ENCODE results near the gene IL25.
"Not testable (repeated sequence)": the region's sequence is repeated elsewhere in the genome, so short reads cannot be mapped to it uniquely, and the experiment has no call there.

The IL25 gene

DNA sequence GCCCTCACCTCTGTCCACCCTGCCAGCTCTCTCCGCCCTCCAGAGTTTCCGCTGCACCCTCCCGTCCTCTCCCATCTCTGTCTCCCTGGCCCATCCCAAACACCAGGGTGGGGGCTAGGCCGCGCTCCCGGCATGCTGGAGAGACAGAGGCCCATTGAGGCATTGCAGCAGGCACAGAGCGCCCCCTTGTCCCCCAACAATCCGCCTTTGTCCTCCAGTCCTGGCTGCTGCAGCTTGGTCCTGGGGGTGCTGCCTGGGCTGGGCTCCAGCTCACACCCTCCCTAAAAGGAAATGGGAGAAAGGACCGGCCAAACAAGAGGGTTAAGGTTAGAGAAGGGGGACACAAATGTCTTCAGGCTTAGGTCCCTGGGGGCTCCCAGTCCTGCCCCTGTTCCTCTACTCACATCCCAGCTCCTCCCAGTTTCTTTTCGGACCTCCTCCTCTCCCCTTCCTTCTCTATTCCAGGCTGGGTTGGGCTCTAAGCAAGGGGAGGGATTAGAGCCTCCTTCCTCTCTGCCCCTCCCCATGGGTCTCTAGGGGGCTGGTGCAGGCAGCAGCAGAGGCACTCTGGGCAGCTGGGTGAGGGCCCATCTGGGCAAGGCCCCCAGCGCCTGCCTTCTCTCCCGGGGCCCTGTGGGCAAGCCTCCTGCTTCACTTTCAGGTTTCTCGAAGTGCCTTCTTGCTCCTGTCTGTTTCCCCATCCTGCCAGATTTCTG, 4.0 kb downstream of the IL25 start, which contains the start of gene CMTM5:
Gene CMTM5 (plus strand): TSS at position 565 of the 716 bp plus-strand sequence. CDS start 206 bp downstream, outside the sequence.
- DNase-seq = peak; percentile 67

DNA sequence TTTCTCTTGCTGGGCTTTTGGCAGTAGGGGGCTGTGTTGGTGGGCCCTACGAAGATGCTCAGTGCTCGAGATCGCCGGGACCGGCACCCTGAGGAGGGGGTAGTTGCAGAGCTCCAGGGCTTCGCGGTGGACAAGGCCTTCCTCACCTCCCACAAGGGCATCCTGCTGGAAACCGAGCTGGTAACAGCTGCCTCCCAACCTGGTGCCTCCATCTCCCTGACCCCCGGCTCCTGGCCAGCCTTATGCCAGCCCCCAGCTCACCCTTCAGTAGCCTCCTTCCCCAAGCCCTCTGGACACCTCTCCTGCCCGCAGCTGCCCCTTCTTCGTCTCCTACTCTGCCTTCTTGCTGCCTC, 4.6 kb downstream of the IL25 start:
- DNase-seq = no peak

DNA sequence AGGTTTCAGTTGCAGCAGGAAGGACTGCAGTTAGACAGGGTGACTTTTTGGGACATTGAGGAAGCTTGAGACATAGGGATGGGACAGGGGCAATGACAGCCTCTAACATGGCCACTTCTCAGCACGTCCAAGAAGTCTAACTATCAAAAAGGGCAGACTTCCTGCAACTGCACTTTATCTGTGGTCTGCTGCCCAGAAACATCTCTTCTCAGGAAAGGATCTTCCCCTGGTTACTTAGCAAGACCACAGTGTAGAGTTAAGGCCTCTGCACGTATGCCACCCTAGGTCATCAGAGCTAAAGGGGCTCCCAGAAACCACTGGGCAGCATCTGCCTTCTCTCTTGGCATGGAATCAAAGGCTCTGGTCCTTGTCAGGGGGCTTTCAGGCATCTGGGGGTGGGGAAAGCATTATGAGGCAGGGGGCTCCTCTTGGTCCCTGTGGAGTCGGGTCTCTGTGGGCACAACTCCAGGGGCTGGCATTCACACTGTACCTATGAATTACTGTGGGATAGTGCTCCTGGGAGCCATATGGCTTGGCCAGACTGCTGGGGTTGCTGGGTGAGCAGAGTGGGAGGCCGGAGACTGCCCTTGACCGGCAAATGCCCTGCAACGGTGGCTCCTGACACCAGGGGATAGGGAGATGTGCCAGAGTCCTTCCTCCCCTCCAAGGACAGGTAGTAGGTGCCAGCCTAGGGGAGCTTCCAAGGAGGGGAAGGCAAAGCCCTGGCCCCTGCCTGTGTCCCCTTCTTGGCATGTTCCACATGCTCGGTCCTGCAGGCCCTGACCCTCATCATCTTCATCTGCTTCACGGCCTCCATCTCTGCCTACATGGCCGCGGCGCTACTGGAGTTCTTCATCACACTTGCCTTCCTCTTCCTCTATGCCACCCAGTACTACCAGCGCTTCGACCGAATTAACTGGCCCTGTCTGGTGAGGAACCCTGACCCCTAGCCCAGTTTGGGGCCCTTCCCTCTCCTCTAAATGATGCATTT, 5.3 kb downstream of the IL25 start:
- DNase-seq = no peak

DNA sequence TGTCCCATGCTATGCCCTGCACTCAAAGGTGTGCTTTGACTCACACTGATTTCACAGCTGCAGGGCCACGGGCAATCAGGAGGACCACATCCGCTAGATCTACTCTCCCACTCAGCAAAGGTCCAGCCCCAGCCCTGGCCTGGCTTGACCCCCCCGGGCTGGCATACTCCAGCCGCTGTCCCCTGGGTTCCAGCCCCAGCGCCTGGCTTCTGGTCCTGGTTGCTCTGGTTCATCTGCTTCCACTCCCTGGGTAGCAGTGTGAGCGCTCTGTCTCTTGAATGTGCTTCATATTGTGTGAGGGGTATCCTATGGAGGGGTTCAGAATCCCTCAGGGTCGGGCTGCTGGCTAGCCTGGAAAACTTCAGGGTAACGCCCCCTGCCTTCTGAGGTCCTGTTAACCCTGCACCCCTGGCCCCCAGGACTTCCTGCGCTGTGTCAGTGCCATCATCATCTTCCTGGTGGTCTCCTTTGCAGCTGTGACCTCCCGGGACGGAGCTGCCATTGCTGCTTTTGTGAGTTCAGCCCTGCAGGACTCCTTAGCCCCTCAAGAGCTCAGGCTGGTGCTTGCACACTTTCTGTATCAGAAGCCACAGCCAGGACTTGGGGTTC, 6.1 kb downstream of the IL25 start:
- DNase-seq = no peak

DNA sequence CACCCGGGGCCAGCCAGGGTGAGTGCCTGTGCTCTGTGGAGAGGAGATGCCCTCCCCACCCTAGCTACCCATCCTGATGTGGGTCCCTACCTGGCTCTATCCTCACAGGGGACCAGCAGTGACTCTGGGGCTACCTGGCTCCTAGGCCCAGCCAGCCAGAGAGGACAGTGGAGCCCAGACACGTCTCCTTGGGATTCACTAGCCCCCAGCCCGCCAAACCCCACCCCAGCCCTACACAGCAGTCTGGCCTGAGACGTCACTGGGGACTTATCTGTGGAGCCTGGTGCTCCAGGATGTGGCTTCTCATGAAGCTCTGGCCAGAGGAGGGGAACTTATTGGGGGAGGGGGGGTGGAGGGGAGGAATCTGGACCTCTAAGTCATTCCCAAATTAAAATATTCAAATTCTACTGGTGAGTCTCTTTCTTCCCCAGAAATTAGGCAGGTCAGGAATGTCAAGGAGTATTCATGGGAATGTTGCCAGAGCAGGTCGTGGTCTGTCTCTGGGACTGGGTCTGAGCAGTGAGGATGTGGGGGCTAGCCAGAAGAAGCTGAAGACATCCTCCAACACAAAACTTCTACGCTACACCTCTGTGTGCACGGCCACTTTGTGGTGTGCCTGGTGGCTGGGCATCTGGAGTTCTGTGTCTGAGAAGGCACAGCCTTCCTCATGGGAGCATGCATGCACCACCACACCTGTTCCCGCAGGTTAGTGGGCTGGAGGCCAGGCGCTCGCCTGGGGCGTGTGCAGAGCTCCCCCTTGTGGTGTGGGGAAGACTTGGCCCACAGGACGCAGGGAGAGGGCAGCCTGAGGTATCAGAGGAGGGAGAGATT, 7.0 kb downstream of the IL25 start:
- no peak for DNase-seq

DNA sequence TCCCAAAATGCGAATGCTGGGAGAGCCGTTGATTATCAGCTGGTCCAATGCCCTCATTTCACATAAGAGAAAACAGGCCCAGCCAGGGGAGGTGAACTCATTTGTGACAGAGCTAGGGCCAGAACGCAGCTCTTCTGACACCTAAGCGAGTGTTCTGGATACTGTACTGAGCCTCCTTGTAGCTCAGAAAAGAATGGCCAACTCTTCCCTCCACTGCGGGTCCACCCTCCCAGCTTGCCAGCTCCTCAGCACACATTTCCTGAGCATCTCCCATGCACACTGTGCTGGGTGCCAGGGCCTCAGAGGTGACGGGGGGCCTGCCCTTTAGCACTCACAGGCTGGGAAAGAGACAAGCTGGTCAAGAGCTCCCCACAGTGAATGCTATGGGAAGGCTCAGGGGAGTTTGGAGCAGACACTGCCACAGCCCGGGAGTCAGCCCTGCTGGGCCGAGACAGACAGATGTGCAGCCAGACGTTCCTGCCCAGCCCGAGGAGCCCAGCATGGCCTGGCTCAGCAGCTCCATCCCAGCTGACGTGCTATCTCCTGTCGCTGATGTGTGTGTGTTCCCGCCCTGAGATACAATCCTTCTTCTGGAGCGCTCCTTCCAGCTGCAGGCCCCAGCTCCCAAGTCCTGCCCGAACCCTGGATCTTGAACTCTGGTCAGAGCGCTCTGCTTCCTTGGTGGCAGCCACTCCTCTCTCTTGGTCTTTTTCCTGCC, 7.7 kb downstream of the IL25 start:
- no peak for DNase-seq

DNA sequence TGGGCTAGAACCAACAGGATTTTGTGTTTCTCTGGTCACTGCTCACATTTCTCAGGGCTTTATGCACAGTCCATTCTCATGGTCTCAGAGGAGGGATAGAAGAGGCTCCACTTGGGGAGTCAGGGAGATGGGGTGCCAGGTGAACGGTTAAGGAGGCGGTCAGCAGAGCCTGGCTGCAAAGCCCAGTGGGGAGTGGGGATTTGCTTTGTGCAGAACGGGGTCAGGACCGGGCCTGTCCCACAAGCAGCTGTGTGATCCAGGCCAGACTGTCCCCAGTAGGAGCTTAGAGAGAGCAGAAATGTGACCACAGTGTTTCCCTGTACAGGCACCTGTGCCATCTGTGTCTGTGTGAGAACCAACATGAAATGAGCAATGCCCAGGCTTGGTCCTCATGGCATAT, 8.4 kb downstream of the IL25 start:
- DNase-seq = no peak

DNA sequence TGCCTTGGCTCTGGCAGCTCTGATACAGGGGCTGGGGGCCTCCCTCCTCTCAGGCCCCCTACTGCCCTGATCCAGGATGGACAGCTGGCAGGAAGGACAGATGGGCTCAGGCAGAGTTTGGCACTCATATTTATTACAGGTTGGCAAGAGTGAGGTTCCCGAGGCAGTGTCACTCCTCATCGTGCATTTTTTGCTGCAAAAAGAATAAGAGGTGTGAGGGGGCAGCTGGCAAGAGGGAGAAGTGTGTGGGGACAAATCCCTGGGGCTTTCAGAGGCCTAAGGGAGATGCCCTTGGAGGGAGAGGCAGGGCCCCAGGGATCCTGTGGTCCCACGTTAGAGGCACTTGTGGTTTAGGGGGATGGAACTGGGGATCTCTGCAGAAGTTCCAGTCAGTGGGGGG, 9.3 kb downstream of the IL25 start:
- DNase-seq = no peak

DNA sequence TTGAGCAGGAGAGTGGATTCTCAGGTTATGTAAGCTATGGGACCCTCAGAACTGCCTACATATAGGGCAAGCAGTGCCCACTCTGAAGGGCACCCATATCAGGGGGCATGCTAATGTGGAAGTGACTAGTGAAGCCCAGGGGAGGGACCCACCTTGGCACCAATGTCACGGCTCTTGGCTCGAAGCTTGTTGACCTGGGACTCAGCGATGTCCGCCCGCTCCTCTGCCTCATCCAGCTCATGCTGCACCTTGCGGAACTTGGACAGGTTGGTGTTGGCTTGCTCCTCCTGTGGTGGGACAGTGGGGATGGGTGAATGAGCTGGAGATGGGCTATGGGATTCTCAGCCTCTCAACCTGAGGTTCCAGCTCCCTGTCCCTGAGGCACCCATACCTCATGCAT, 9.7 kb downstream of the IL25 start:
- no peak for DNase-seq

DNA sequence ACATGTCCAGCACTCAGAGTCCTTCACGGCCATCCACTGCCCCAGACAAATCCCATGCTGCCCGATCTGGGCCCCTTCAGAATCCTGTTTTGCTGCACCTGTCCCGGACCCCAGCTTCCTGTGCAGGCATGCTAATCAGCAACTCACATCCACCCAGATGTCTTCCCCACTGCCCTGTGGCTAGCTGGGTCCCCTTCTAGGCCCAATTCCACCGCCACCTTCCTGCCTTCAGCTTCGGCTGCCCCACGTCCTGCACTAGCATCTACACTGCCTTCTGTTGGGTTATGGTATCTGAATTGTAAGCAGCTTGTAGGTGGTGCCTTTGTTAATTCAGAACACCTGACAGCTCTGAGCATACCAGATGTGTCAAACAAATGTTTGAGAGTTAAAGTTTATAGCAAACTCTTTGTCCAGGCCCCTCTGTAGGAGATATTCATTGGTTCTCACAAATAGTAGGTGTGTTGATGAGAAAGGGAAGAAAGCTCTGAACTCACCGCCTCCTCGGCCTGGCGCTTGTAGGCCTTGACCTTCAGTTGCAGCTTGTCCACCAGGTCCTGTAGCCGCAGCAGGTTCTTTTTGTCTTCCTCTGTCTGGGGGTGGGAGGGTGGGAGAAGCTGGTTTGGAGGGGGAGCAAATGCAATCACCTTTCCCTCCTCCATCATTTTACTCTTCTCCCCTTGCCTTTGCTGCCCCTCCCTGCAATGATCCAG, 10.3 kb downstream of the IL25 start:
- DNase-seq = no peak

DNA sequence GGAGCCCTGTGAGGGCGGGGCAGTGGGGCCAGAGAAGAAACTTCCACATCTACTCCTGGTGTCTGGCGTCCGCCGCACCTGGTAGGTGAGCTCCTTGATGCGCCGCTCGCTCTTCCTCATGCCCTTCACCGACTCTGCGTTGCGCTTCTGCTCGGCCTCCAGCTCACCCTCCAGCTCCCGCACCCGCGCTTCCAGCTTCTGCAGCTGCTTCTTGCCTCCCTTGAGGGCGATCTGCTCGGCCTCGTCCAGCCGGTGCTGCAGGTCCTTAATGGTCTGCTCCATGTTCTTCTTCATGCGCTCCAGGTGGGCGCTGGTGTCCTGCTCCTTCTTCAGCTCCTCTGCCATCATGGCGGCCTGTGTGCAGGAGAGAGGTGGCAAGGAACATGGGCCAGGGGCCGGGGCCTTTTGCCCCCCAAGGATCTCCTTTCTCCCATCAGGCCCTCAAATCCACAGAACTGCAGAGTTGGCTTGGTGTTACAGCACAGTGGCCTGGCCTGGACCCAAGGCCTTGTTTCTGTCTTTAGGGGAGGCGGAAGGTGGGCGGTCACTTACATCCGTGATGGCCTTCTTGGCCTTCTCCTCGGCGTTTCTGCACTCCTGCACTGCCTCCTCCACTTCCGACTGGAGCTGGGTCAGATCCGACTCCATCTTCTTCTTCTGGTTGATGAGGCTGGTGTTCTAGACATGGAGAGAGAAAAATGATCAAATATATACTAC, 11.9 kb downstream of the IL25 start:
- no peak for DNase-seq

DNA sequence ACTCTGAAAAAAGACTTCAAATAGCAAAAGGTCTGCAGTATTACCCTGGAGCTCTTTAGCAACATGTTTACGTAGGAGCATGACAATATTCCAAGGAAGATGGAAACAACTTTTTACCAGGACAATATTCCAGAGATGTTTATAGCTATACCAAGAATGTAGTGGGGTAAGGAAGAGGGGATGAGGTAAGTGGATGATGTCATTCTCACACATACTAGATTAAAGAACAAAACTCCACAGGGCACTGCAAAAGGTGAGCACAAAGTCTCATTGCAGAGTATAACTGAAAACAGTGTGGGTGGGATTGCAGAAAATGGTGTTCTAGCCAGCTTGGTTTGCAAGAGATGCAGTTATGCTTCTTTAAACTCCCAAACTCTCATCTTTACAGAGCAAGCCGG, 12.6 kb downstream of the IL25 start:
- DNase-seq = no peak

DNA sequence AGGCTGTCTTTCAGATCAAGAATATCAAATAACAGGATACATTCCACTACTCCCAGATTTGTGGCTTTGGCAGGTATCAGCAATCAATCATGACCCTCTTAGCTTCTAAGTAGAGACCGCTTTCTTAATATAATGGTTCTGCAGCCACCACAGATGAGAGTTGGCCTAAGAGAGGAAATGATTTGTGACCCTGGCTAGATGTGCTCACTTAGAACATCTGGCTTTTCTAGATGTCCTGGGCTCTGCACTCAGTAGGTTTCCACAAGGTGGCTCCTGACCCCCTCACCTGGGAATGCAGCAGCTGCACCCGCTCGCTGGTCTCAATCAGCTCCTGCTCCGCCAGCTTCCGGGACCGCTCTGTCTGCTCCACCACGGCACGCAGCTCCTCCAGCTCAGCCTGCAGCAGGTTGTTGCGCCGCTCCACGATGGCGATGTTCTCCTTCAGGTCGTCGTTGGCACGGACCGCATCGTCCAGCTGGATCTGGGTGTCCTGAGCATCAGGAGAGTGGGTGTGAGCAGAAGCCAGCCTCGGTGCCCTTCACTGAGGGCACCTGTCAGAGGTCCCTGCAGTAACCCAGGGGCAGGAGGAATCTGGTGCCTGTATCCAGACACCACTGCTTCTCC, 13.1 kb downstream of the IL25 start:
- DNase-seq = no peak

DNA sequence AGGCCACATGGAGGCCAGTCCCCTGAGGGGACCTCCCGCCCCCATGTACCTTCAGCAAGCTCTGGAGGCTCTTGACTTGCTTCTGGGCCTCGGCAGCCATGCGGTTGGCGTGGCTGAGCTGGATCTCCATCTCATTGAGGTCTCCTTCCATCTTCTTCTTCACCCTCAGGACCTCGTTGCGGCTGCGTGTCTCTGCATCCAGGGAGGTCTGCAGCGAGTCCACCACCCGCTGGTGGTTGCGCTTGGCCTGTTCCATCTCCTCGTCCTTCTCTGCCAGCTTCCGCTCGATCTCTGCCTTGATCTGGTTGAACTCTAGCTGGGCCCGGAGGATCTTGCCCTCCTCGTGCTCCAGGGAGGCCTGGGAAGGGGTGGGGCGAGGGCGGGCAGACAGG, 13.7 kb downstream of the IL25 start:
- DNase-seq = not testable (repeated sequence)

DNA sequence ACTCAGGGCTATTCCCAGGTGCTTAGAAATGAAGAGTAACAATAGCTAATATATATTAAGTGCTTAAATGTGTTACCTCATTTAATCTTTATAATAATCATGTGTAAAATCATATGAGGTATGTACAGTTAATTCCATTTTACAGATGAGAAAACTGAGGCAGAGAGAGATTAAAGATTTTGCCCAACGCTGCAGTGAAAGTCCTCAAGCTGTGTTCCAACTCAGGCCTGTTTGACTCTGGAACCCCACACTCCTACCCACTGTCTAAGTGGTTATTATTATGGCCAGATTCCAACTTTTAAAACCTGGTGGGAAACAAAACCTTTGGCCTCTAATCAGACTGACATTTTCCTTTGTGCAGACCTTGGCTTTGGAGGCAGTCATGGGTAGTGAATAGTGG, 14.4 kb downstream of the IL25 start:
- DNase-seq = no peak

DNA sequence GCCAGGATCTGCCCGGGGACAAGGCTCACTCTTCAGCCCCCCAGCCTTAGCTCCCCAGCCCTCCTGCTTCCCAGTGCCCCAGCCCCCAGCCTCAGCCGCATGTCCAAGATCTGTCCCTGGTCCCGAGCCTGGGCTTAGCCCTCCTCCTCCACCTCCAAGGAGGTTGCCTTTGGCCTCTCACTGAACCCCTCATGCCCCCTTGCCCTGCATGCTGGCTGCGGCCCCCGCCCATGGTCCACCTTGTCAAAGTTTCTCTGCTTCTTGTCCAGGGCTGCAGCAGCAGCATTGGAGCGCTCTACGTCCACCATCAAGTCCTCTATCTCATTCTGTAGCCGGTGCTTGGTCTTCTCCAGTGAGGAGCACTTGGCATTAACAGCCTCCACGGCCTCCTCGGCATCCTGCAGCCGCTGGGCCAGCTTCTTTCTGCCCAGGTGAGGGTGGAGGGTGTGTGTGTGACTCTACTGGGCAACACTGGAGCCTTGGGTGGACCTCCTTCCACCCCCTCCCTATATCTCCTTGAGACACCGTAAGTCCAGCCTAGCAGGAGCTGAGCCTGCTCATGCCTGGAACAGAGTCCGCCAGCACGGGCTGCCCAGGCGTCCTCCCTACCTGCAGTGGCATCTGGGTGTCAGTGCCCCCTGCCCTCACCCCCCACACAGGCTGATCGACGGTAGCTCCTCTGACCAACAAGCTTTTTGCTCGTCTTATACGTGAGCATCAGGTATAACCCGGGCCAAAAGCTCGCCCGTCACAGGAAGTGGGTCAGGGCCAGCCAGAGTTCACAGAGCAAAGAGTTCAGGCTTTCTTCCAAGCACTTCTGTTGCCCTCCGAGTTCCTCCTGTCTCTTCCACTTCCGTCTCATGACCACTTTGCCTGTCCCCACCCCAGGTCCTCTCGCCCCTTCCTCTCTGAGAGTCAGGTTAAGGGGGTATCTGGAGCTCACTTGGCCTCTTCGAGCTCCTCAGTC, 15.6 kb downstream of the IL25 start:
- DNase-seq = no peak

DNA sequence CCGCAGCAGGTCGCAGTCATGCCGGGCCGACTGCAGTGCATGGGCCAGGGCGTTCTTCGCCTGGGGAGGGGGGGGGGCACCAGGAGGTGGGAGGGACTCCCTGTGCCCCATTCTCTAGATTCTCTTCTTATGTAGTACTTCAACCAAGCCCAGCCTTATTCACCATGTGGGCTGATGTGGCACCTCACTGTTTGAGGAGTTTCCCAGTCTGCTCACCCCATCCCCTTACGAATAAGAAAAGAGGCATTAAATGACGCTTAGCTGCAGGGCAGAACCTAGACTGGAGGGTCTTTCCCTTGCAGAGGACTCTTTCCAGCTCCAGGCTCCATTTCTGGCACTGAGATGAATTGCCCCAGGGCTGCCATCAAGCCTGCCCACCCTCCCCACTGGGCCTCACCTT, 16.4 kb downstream of the IL25 start:
- DNase-seq = no peak

DNA sequence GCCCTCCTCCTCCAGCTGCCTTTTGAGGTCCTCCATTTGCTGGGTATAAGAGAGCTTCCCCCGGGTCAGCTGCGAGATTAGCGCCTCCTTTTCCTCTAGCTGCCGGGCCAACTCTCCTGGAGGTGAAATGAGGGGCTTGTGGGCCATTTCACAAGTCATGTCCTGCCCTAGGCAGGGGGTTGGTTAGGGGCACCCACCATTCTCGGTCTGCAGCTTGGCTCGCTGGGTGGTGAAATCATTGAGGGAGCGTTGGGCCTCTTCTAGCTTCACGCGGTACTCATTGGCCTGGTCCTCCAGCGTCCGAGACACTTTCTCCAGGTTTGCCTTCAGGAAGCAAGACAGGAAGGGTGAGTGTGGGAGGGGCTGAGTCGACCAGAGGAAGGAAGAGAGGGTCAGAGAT, 16.8 kb downstream of the IL25 start:
- no peak for DNase-seq

DNA sequence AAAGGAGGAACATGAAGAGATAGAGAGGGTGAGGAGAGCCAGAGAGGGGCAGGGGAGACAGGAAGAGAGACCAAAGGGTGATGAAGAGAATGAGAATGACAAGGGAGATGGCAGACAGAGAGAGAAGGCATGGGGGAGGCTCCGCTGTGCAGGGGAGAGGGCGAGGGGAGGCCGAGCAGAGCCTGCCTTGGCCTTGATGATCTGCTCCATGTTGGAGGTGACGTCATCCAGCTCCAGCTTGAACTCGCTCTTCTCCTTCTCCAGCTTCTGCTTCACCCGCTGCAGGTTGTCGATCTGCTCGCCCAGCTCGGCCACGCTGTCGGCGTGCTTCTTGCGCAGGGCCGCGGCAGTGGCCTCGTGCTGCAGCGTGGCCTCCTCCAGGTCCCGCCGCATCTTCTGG, 17.3 kb downstream of the IL25 start:
- not testable (repeated sequence) for DNase-seq
